HG02943 (cell line): ENCODE results near the gene GLI1.

Experiments
- ATAC-seq: cut with Tn5 transposase; IDR thresholded peaks from one replicate; pipeline ENCODE4 v1.9.1; 2021; ENCODE audit warnings: mild to moderate bottlenecking, low read depth, moderate library complexity; ENCODE audit not compliant: unreplicated experiment

Gene GLI1

GRCh38 chr12:57473886-57474285 lies 14.3 kb downstream of the GLI1 start:
- no peak for ATAC-seq

- ATAC-seq: no peak
These were observed 14.8 kb downstream of the GLI1 start for GRCh38 chr12:57474430-57474829.

- ATAC-seq: no peak
These were observed 15.3 kb downstream of the GLI1 start for GRCh38 chr12:57474862-57475261.

GRCh38 chr12:57475271-57476161 lies 15.9 kb downstream of the GLI1 start:
- no peak for ATAC-seq

- no peak for ATAC-seq
These were observed 16.8 kb downstream of the GLI1 start for GRCh38 chr12:57476162-57476992.

DNA sequence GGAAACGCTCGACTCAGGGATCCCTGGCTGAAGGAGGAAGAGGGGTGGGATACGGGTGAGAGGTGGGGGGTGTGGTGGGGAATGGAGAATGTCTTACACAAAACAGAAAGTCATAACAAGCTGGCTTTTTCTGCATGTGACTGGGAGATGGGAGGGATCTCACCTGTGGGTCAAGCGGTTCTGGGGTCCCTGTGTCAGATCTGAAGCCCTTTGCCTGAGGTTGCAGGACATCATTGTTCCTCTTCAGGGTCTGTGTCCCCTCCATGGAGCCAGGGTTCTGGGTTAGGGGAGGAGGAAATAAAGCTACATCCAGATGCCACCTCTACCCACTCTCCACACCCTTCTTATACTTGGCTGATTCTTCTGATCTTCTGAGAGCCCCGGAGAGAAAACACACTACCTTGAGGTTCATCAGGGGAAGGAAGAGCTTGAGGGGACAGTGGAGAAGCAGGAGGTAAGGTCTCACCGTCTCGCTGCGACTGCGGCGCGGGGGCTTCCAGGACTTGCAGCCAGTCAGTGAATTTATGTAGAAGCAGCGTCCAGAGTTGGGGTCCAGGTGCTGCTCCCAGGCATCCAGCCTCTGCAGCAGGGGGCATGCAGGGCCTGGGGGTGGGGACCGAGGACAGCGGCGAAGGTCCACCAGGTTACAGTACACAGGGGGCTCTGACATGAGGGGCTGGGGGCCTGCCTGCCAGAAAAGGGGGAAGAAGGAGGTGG lies 17.6 kb downstream of the GLI1 start:
- ATAC-seq: no peak

DNA sequence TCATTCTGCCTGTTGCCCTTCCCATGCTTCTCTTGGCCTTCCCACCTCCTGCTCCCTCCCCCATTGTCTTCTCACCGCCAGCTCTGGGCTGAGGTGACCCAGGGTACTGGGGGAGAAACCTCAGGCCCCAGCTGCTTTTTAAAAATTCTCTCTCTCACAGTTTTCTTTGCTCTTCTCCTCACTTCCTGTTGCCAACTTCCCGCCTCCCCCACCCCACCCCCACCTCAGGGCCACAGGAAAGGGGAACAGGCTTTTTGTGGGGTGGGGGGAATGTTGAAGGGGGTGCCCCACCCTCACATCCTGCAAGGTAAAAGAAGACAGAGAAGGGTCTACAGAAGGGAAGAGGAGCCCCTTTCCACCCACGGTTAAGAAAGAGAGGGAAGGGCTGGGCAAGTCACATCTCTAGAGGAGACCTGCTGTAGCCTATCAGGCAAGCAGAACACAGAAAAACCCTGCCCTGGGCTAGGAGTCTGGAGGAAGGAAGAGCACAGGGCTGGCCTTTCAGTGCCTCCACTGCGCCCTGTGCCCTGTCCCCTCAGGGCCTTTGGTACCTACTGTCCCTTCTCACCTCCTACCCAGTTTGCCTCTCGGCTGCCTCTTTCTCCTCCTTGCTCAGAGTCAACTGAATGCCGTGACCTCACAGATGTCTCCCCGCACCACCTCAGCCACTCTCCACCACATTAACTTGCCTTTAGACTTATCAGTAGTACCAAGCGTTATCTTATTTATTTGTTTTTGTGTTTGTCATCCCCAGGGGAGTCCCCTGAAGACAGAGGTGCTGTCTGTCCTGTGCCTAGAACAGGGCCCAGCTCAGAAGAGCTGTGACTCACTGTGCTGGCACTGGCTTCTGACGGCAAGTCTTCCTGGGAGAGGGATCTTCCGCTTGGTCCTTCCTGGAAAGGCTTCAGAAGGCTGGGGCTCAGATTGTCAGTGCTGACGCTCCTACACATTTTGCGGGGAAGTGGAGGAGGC lies 18.4 kb downstream of the GLI1 start:
- ATAC-seq: no peak

- ATAC-seq: no peak
These were observed 19.4 kb downstream of the GLI1 start for GRCh38 chr12:57479043-57479375.

DNA sequence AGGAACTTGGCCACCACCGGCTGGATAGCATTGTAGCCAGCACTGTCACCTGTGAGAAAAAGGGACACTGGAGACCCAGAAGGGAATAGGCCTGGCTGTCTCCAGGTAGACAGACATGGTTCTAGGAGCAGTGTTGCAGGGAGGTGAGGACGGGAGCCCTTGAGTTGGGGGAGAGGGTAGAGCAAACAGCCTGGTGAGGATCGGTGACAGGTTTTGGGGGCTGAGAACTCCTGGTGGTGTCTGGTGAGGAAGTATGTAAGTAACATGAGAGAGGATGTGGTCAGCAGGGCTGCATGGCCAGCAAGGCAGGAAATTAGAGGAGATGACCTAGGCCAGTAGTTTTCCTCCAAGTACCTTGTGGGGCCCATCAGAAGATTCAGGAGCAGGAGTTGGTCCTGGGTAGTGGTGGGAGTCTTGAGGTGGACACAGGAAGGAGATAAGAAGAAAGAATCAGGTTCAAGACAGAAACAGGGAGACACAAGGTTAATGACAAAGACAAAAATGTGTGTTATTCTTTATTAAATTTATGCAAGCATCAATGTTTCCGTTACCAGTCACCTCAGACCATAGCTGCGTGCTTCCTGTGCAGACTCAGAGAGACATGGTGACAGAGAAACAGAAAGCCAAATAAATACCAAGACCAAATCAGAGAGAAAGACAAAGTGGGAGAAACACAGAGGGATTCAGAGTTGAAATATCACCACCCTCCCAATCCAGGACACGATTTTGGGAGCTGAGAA lies 20.0 kb downstream of the GLI1 start, which contains the start of gene ARHGAP9:
ARHGAP9 (minus strand) TSS at position 491 of the 740 bp plus-strand sequence; CDS start at position 31, 460 bp downstream.
- ATAC-seq: no peak

GRCh38 chr12:57481671-57482070 lies 22.1 kb downstream of the GLI1 start:
- no peak for ATAC-seq

DNA sequence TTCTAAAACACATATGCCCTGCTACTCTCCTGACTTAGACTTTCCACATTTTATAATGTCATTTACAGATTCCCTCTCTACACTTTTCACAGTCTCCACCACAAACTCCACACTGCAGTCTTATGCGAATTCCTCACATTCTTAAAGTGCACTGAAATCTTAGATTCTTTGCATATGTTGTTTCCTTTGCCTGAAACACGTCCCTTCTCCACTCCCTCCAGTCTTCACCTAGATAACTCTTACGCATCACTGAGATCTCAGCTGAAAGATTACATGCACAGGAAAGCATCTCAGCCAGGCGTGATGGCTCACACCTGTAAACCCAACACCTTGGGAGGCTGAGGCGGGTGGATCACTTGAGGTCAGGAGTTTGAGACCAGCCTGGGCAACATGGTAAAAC lies 23.9 kb downstream of the GLI1 start:
- ATAC-seq: no peak

- no peak for ATAC-seq
These were observed 26.1 kb downstream of the GLI1 start for GRCh38 chr12:57485695-57486094.

- no peak for ATAC-seq
These were observed 27.5 kb downstream of the GLI1 start for GRCh38 chr12:57487055-57487596.

DNA sequence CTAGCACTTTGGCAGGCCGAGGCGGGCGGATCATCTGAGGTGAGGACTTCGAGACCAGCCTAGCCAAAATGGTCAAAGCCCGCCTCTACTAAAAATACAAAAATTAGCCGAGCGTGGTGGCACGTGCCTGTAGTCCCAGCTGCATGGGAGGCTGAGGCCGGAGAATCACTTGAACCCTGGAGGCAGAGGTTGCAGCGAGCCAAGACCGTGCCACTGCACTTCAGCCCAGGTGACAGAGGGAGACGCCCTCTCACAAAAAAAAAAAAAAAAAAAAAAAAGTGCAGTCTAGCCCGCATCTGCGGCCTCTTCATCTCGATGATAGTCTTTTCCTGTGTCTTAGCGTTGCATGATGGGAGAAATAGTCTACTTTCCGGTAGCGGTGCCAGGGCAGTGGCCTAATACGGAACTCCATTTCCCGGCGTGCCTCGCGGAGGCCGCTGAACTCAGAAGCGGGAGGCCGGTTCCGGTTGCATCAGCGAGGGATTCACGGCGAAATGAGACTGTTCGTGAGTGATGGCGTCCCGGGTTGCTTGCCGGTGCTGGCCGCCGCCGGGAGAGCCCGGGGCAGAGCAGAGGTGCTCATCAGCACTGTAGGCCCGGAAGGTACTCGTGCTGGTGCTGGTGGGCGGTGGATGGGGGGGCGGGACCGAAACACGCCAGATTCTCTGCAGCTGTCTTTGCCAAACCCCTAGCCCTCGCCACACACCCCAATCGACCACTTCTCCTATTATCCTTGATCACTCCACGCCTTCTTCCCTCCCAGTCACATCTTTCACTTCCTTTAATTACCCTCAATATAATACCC lies 28.2 kb downstream of the GLI1 start, which contains the start of gene MARS1:
MARS1 (plus strand) TSS at position 472 of the 805 bp plus-strand sequence; CDS start at position 495, 23 bp downstream.
- ATAC-seq: peak; percentile 98

GRCh38 chr12:57488402-57489156 lies 29.0 kb downstream of the GLI1 start:
- ATAC-seq: no peak

DNA sequence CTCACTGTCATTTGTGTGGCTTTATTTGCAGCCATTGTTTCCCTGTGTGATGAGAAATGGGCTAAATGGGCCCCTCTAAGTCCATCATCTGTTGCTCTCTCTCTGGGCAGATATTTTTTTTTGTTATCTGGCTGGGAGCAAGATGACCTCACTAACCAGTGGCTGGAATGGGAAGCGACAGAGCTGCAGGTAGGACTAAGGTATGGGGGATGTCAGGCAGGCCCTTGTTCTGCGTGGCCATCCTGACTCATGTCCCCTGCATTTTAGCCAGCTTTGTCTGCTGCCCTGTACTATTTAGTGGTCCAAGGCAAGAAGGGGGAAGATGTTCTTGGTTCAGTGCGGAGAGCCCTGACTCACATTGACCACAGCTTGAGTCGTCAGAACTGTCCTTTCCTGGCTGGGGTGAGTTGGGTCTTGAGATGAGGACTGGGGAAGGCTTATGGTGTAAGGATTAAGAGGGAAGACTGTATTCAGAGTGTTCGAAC lies 29.6 kb downstream of the GLI1 start:
- no peak for ATAC-seq

- ATAC-seq: no peak
These were observed 30.5 kb downstream of the GLI1 start for GRCh38 chr12:57490126-57490525.
